ENCODE data around the gene MFF.

- TF ChIP-seq, protein P1, sequence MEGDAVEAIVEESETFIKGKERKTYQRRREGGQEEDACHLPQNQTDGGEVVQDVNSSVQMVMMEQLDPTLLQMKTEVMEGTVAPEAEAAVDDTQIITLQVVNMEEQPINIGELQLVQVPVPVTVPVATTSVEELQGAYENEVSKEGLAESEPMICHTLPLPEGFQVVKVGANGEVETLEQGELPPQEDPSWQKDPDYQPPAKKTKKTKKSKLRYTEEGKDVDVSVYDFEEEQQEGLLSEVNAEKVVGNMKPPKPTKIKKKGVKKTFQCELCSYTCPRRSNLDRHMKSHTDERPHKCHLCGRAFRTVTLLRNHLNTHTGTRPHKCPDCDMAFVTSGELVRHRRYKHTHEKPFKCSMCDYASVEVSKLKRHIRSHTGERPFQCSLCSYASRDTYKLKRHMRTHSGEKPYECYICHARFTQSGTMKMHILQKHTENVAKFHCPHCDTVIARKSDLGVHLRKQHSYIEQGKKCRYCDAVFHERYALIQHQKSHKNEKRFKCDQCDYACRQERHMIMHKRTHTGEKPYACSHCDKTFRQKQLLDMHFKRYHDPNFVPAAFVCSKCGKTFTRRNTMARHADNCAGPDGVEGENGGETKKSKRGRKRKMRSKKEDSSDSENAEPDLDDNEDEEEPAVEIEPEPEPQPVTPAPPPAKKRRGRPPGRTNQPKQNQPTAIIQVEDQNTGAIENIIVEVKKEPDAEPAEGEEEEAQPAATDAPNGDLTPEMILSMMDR (IDR thresholded peaks at IDR 0.05; ENCODE audit: low read depth, low read length), result no peak
- no peak for TF ChIP-seq EZH2phosphoT487 (IDR thresholded peaks at IDR 0.05; ENCODE audit: low read depth)
Observed at GRCh38 chr2:227401550-227401949, 76.5 kb downstream of the MFF start.

Data from OCI-LY3 (cell line).